ENCODE measurements around the gene NABP1. TPM values are rescaled to one million over a fixed set of nuclear protein-coding genes. Genes with fewer than 3 reads are reported as not detected.

NABP1 gene
- total RNA-seq, 4 donors from 2014 or later, result 11.4 to 26.6 (median 22.2) TPM

GRCh38 chr2:191699341-191699945 lies 21.5 kb downstream of the NABP1 start:
- 73 to 84% methylated on average over 10 of the region's 10 CpGs for WGBS, 2 donors
- TF ChIP-seq CTCF (IDR thresholded peaks at IDR 0.05), result no peak
- no peak for TF ChIP-seq POLR2A (IDR thresholded peaks at IDR 0.05)
- no peak for TF ChIP-seq EP300 (IDR thresholded peaks at IDR 0.05)
- DNase-seq (ENCODE audit: low spot score in 2 of 2), result no peak

GRCh38 chr2:191701029-191701428 lies 23.1 kb downstream of the NABP1 start:
- WGBS, 2 donors, result 62 to 81% methylated on average over 1 of the region's 1 CpG
- TF ChIP-seq EP300 (IDR thresholded peaks at IDR 0.05) (no peak), CTCF (IDR thresholded peaks at IDR 0.05) (no peak), POLR2A (IDR thresholded peaks at IDR 0.05) (no peak)
- no peaks in the 10 kb centered on the region for H3K4me1 ChIP-seq
- H3K27me3 ChIP-seq, result no peaks in the 10 kb centered on the region
- no peaks in the 10 kb centered on the region for H3K36me3 ChIP-seq
- DNase-seq (ENCODE audit: low spot score in 2 of 2), result no peak
- no peak overlapping the region for H3K4me3 ChIP-seq
- no peaks in the 10 kb centered on the region for H3K9me3 ChIP-seq
- no peak overlapping the region for H3K27ac ChIP-seq

More at GRCh38 chr2:191699341-191699945, 21.5 kb downstream of the NABP1 start:
- Histone ChIP-seq H3K27ac (no peak overlapping the region), H3K4me3 (no peak overlapping the region), H3K4me1 (no peaks in the 10 kb centered on the region), H3K27me3 (no peaks in the 10 kb centered on the region), H3K9me3 (no peaks in the 10 kb centered on the region), H3K36me3 (no peaks in the 10 kb centered on the region)

- Histone ChIP-seq H3K4me3 (no peak overlapping the region), H3K9me3 (no peaks in the 10 kb centered on the region), H3K27me3 (no peaks in the 10 kb centered on the region), H3K36me3 (no peaks in the 10 kb centered on the region), H3K27ac (no peak overlapping the region), H3K4me1 (no peaks in the 10 kb centered on the region)
- 59 to 64% methylated on average over 2 of the region's 2 CpGs for WGBS, 2 donors
- TF ChIP-seq EP300 (IDR thresholded peaks at IDR 0.05) (no peak), POLR2A (IDR thresholded peaks at IDR 0.05) (no peak), CTCF (IDR thresholded peaks at IDR 0.05) (no peak)
- no peak for DNase-seq (ENCODE audit: low spot score in 2 of 2)
Measured at GRCh38 chr2:191701696-191702095, 23.8 kb downstream of the NABP1 start.

- H3K27ac ChIP-seq, result no peak overlapping the region
- H3K36me3 ChIP-seq, result no peaks in the 10 kb centered on the region
- no peaks in the 10 kb centered on the region for H3K27me3 ChIP-seq
- DNase-seq (ENCODE audit: low spot score in 2 of 2), result no peak
- no peak overlapping the region for H3K4me3 ChIP-seq
- 87 to 91% methylated on average over 7 of the region's 7 CpGs for WGBS, 2 donors
- no peaks in the 10 kb centered on the region for H3K4me1 ChIP-seq
- no peaks in the 10 kb centered on the region for H3K9me3 ChIP-seq
- no peak for TF ChIP-seq EP300 (IDR thresholded peaks at IDR 0.05)
- no peak for TF ChIP-seq POLR2A (IDR thresholded peaks at IDR 0.05)
- TF ChIP-seq CTCF (IDR thresholded peaks at IDR 0.05), result no peak
Measured at GRCh38 chr2:191703079-191703725, 25.3 kb downstream of the NABP1 start.

GRCh38 chr2:191705084-191705483 lies 27.1 kb downstream of the NABP1 start:
- Histone ChIP-seq H3K4me1 (no peaks in the 10 kb centered on the region), H3K36me3 (no peaks in the 10 kb centered on the region), H3K27me3 (no peaks in the 10 kb centered on the region), H3K27ac (peak overlapping the region in 1 of 4 donors; percentile 17), H3K4me3 (no peak overlapping the region), H3K9me3 (no peaks in the 10 kb centered on the region)
- WGBS, 2 donors, result 65 to 67% methylated on average over 4 of the region's 4 CpGs
- TF ChIP-seq EP300 (IDR thresholded peaks at IDR 0.05) (no peak), POLR2A (IDR thresholded peaks at IDR 0.05) (no peak), CTCF (IDR thresholded peaks at IDR 0.05) (no peak)
- DNase-seq (ENCODE audit: low spot score in 2 of 2), result no peak

Data from tibial nerve (tissue), 4 donors.